Esophagus muscularis mucosa (tissue), 3 donors: Measurements from ENCODE around the gene SARS1.

Experiments
- CTCF ChIP-seq, 3 experiments: fragments of 200-600 bp in 2 of 3; fragments of 450-650 bp in 1 of 3; sonication (generic) in 2 of 3; IDR thresholded peaks; one replicate each; pipeline ENCODE4 v1.5.1; 2017 to 2019; ENCODE audit warnings: antibody characterized with exemption in 3 of 3, mild to moderate bottlenecking in 2 of 3, moderate library complexity in 1 of 3
- POLR2A ChIP-seq: fragments of 450-650 bp; IDR thresholded peaks from one replicate; pipeline ENCODE4 v1.6.1; 2017; ENCODE audit warnings: antibody characterized with exemption, moderate library complexity, mild to moderate bottlenecking, low read depth
- POLR2AphosphoS5 ChIP-seq, 2 donors: sonication (generic); formaldehyde crosslinking; IDR thresholded peaks; one replicate each; pipeline ENCODE4 v1.6.1; 2017; ENCODE audit warnings: antibody characterized with exemption in 2 of 2

DNA sequence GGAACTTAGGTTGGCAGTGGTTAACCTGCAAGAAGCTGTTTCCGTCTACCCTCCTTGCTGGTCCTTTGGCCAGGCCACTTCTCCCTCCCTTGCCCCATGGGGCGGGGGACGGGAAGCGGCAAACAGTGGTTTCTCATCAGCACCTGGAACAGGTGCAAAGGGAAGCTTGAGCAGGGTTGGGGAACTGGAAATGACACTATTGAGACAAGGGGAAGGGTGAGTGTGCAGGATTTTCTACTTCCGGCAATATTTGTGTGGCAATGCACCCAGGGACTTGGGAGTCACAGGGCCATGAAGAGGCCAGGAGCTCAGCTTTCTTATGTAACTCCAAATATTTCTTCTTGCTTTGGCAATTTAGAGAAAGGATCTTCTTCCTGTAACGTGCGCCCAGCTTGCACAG, 29.0 kb upstream of the SARS1 start:
- TF ChIP-seq CTCF (IDR thresholded peaks at IDR 0.05), result no peak
- TF ChIP-seq POLR2A, result no peak
- TF ChIP-seq POLR2AphosphoS5 (IDR thresholded peaks at IDR 0.05), result no peak
